ENCODE data around the gene STOM.

GRCh38 chr9:121359351-121360294 lies 10.4 kb downstream of the STOM start:
- TF ChIP-seq CTCF (IDR thresholded peaks at IDR 0.05): no peak
- no peak for TF ChIP-seq POLR2A (IDR thresholded peaks at IDR 0.05)
